Endothelial cell of umbilical vein (primary cell): ENCODE results near the gene SARS1. TPM values are rescaled to one million over a fixed set of nuclear protein-coding genes. Genes with fewer than 3 reads are reported as not detected.

Source experiments
- BruUV-seq: library from RNA; stranded (reverse); fragments of 400-500 nt; replicated peaks from 2 replicates; lab custom pipeline; 2021; lab: Mats Ljungman, UMichigan
- CTCF ChIA-PET: fragments of 300-600, 350-600 bp; sonication (Branson Sonifier 250); formaldehyde crosslinking; loops from one replicate; lab custom pipeline; 2021; ENCODE audit warnings: antibody characterized with exemption, inconsistent platforms; lab: Charles Lee
- POLR2A ChIA-PET: fragments of 300-600, 350-600 bp; sonication (Branson Sonifier 250); formaldehyde crosslinking; loops from one replicate; lab custom pipeline; 2021; ENCODE audit warnings: antibody characterized with exemption, inconsistent platforms; lab: Charles Lee
- DNase-seq: peaks from one replicate; pipeline ENCODE4 v3.0.0-alpha.2; 2011; ENCODE audit warnings: low read depth, low spot score
- FAIRE-seq: peaks from 2 replicates; lab custom pipeline; 2011; peaks lifted over from hg19 to GRCh38; lab: Jason Lieb, UNC
- H2AFZ ChIP-seq: 2 replicates; pipeline ENCODE4 v1.6.0; 2012; ENCODE audit warnings: low read depth, low read length, control low read depth, inconsistent platforms
- H3K27ac ChIP-seq: 2 replicates; pipeline ENCODE4 v1.5.1; 2011; ENCODE audit warnings: low read depth, mild to moderate bottlenecking, control low read depth, low read length, moderate library complexity; ENCODE audit not compliant: insufficient read depth
- H3K27me3 ChIP-seq, 2 experiments: 2 replicates each; pipeline versions ENCODE4 v1.6.0 to v1.6.1; 2011; ENCODE audit warnings: low read length in 2 of 2, mixed read lengths in 1 of 2; ENCODE audit not compliant: control insufficient read depth in 2 of 2, insufficient read depth in 2 of 2
- H3K36me3 ChIP-seq, 2 experiments: 2 replicates in 1 of 2; 3 replicates in 1 of 2; pipeline ENCODE4 v1.5.1; 2011; ENCODE audit warnings: low read length in 2 of 2, mild to moderate bottlenecking in 1 of 2, moderate library complexity in 1 of 2; ENCODE audit not compliant: control insufficient read depth in 2 of 2, insufficient read depth in 2 of 2; ENCODE audit errors: extremely low read depth in 1 of 2
- H3K4me1 ChIP-seq: 3 replicates; pipeline ENCODE4 v1.5.1; 2011; ENCODE audit warnings: mild to moderate bottlenecking, low read length; ENCODE audit not compliant: control insufficient read depth, insufficient read depth; ENCODE audit errors: extremely low read depth
- H3K4me2 ChIP-seq: 2 replicates; pipeline ENCODE4 v1.6.1; 2011; ENCODE audit warnings: low read length, control low read depth, mixed read lengths; ENCODE audit not compliant: insufficient read depth
- H3K4me3 ChIP-seq, 3 experiments: fragments of 200-600 bp in 1 of 3; sonication (generic), shearing (Covaris generic) in 1 of 3; replicated peaks in 1 of 3; 2 replicates each; pipeline ENCODE4 v1.5.1; 2011 to 2016; ENCODE audit warnings: control low read depth in 3 of 3, low read length in 3 of 3, mild to moderate bottlenecking in 2 of 3, inconsistent platforms in 1 of 3, low read depth in 1 of 3, moderate library complexity in 1 of 3; ENCODE audit not compliant: insufficient read depth in 1 of 3
- H3K79me2 ChIP-seq: 2 replicates; pipeline ENCODE4 v1.6.0; 2012; ENCODE audit warnings: low read length, inconsistent platforms; ENCODE audit not compliant: control insufficient read depth, insufficient read depth
- H3K9ac ChIP-seq: replicated peaks from 2 replicates; pipeline ENCODE3; 2011; ENCODE audit warnings: low read length, control low read depth; ENCODE audit not compliant: insufficient read depth; ENCODE audit errors: extremely low read depth
- H3K9me1 ChIP-seq: replicated peaks from 3 replicates; pipeline ENCODE4 v1.6.0; 2011; ENCODE audit warnings: mild to moderate bottlenecking, low read length; ENCODE audit not compliant: control insufficient read depth, insufficient read depth; ENCODE audit errors: extremely low read depth
- H3K9me3 ChIP-seq: replicated peaks from 2 replicates; pipeline ENCODE4 v1.5.1; 2012; ENCODE audit warnings: low read length, inconsistent platforms; ENCODE audit not compliant: control insufficient read depth, insufficient read depth
- H4K20me1 ChIP-seq: replicated peaks from 2 replicates; pipeline ENCODE3; 2011; ENCODE audit warnings: mild to moderate bottlenecking, low read length; ENCODE audit not compliant: control insufficient read depth, insufficient read depth; ENCODE audit errors: extremely low read depth
- CTCF ChIP-seq, 2 donors: IDR thresholded peaks; 1 replicate in 1 of 2; 2 replicates in 1 of 2; pipeline ENCODE4 v1.5.1; 2011; ENCODE audit warnings: low read length in 2 of 2, mild to moderate bottlenecking in 2 of 2, moderate library complexity in 2 of 2, control low read depth in 1 of 2, inconsistent platforms in 1 of 2, low read depth in 1 of 2; ENCODE audit not compliant: insufficient read depth in 1 of 2; ENCODE audit errors: extremely low read depth in 1 of 2
- EZH2 ChIP-seq: IDR thresholded peaks from 2 replicates; pipeline ENCODE4 v1.6.1; 2012; ENCODE audit warnings: borderline replicate concordance, low read depth, mild to moderate bottlenecking, moderate library complexity, low read length, inconsistent platforms; ENCODE audit not compliant: severe bottlenecking
- FOS ChIP-seq: IDR thresholded peaks from 2 replicates; pipeline ENCODE4 v1.6.1; 2011; ENCODE audit warnings: mild to moderate bottlenecking, low read length, moderate library complexity, borderline replicate concordance; ENCODE audit not compliant: insufficient read depth
- MYC ChIP-seq: IDR thresholded peaks from one replicate; pipeline ENCODE4 v1.6.1; 2011; ENCODE audit warnings: mild to moderate bottlenecking, low read depth, low read length
- POLR2AphosphoS5 ChIP-seq: IDR thresholded peaks from 2 replicates; pipeline ENCODE4 v1.6.1; 2012; ENCODE audit warnings: low read depth, mild to moderate bottlenecking, control low read depth, low read length, moderate library complexity; ENCODE audit not compliant: insufficient read depth
- dilution Hi-C: fragments of 300-500 bp; cut with MboI; formaldehyde crosslinking; loops from one replicate; pipeline ENCODE4 v1.15.0; 2019; ENCODE audit warnings: low sequenced_read_pairs; ENCODE audit not compliant: extremely low pct_ligation_motif_present
- intact Hi-C: fragments of 100-400 bp; cut with micrococcal nuclease; formaldehyde crosslinking; loops from one replicate; pipeline ENCODE4 v1.10.0; 2022
- polyA plus RNA-seq, 4 experiments: library from polyadenylated mRNA; depleted of rRNA in 3 of 4; stranded (reverse) in 3 of 4; unstranded in 1 of 4; fragments of >200 nt; gene quantifications; 2 replicates each; pipeline versions ENCODE4 v1.2.1 to v1.2.3, GENCODE V29; 2011 to 2012; ENCODE audit warnings: missing spikeins in 1 of 4
- total RNA-seq: library from RNA; stranded (reverse); gene quantifications from 2 replicates; pipeline ENCODE4 v1.2.3, GENCODE V29; 2021

SARS1 gene
- total and polyA plus RNA-seq, 2 donors (not counting 3 experiments of a cell fraction or from before 2014, with no cell fraction given) = 110 to 178 TPM

- intact Hi-C loops = loop anchor here (1.0 kb wide), 2 partner anchors 61 to 137 kb away; no protein-coding TSS in a partner anchor
- BruUV-seq = no TSS peak
- CTCF ChIA-PET = interaction anchor here (0.8 to 5.5 kb wide), 4 partner anchors 13 to 270 kb away, joined by 3 to 124 read pairs (median 4); partner anchors contain the start of genes CELSR2 and SORT1
Observed at GRCh38 chr1:109262231-109263055, 48.7 kb downstream of the SARS1 start.

More at GRCh38 chr1:109262231-109263055, 48.7 kb downstream of the SARS1 start:
- no peak overlapping the region for H3K27ac ChIP-seq
- H3K9me3 ChIP-seq = no peaks in the 10 kb centered on the region
- DNase-seq (no peak), FAIRE-seq (no peak)
- H3K36me3 ChIP-seq = no peaks in the 10 kb centered on the region
- H2AFZ ChIP-seq = no peak overlapping the region
- no peaks in the 10 kb centered on the region for H3K27me3 ChIP-seq
- no peak overlapping the region for H3K9ac ChIP-seq
- POLR2A ChIA-PET = no interaction called here
- H3K9me1 ChIP-seq = no peaks in the 10 kb centered on the region
- no peak overlapping the region for H3K4me3 ChIP-seq
- H4K20me1 ChIP-seq = no peaks in the 10 kb centered on the region
- H3K4me1 ChIP-seq = no peaks in the 10 kb centered on the region
- H3K4me2 ChIP-seq = no peak overlapping the region
- H3K79me2 ChIP-seq = no peaks in the 10 kb centered on the region
- dilution Hi-C loops = no loop called here
- no peak for TF ChIP-seq FOS
- TF ChIP-seq MYC = no peak
- no peak for TF ChIP-seq POLR2AphosphoS5
- TF ChIP-seq CTCF (IDR thresholded peaks at IDR 0.05; ENCODE audit: extremely low read depth in 1 of 2, insufficient read depth in 1 of 2, low read depth in 1 of 2, low read length in 2 of 2) = no peak
- TF ChIP-seq EZH2 = no peak
